ENCODE measurements around the gene CAPZA2. TPM values are rescaled to one million over a fixed set of nuclear protein-coding genes. Genes with fewer than 3 reads are reported as not detected.
A peak's percentile ranks its signal among the peaks of the same experiment; 100 is the strongest.
"Not testable (repeated sequence)": the region's sequence is repeated elsewhere in the genome, so short reads cannot be mapped to it uniquely, and the experiment has no call there.

Gene CAPZA2
- polyA plus RNA-seq, 1 donor = 201 TPM

GRCh38 chr7:116912269-116912909, 50.0 kb downstream of the CAPZA2 start:
- no peak for DNase-seq

GRCh38 chr7:116918704-116919103, 56.3 kb downstream of the CAPZA2 start:
- DNase-seq = no peak

DNA sequence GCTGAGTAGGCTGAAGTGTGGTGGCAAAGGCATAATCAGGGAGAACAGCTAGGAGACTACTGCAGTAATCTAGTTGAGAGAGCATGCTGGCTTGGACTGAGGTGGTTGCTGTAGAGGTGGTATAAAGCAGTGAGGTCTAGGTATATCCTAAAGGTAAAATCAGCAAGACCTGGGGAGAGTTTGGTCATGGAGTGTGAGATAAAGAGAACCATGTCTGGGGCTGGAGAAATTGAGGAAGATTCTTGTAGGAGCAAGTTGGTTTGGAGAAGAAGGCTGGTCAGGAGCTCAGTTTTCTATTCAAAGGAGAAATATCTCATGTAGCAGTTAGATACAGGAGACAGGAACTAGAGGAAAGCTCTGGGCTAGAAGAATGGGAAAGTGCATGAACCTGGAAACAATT, 58.0 kb downstream of the CAPZA2 start:
- DNase-seq = no peak

- no peak for DNase-seq
Measured at GRCh38 chr7:116922545-116922944, 60.2 kb downstream of the CAPZA2 start.

GRCh38 chr7:116924741-116925140, 62.4 kb downstream of the CAPZA2 start:
- no peak for DNase-seq

DNA sequence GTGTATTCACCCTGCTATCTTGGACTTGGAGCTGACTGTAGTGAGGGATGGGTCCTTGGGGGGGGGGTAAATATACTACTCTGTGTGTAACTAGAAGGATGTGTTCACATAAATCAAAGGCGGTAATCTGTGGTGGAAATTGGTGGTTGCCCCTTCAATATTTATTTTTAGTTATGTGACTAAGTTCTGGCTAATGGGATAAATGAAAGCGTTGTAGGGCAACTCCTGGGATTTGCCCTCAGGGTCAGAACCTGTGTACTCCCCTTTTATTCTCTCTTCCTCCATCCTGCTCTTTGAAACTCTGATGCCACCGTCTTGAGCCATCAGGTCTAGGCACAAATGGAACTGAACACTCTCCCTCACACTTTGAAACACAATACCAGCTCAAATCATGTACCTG, 66.6 kb downstream of the CAPZA2 start:
- no peak for DNase-seq

DNA sequence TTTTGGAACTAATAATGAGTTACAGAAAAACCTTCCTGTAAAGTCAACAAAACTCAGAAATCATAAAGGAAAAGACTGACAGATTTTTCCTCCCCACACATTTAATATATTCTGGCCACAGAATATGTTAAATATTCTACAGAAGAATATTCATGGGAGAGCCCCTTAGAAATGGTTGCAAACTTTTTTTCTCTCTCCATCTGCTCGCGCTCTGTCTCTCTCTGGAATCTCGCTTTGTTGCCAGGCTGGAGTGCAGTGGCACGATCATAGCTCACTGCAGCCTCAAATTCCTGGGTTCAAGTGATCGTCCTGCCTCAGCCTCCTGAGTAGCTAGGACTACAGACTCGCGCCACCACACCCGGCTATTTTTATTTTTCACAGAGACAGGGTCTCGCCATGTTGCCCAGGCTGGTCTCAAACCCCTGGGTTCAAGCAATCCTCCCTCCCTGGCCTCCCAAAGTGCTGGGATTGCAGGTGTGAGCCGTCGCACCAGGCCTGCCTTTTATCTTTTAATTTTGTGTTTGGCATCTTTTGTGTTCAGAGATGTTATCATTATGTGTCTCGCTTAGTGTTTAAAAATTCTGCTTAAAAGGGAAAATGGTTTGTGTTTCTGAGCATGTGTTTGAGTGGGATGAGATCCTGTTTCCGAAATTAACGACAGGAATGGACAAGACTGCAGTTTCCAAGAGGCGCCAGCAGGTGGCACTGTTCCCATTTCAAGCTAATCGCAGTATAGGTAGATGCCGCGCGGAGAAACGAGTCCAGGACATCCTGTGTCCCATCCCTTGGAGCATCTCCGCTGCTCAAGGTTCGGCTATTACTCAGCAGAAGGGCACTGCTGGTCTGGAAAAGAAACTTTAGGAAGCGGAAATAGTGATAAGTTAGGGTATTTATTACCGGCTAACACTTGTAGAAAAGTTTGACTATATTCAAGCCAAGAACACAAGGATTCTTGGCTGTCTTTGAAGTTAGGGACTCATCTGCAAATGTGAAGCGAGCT, 67.8 kb downstream of the CAPZA2 start:
- peak; percentile 73 for DNase-seq

GRCh38 chr7:116932566-116932965, 70.2 kb downstream of the CAPZA2 start:
- no peak for DNase-seq

GRCh38 chr7:116933465-116933864, 71.1 kb downstream of the CAPZA2 start:
- DNase-seq = no peak

GRCh38 chr7:116934580-116934979, 72.2 kb downstream of the CAPZA2 start:
- no peak for DNase-seq

DNA sequence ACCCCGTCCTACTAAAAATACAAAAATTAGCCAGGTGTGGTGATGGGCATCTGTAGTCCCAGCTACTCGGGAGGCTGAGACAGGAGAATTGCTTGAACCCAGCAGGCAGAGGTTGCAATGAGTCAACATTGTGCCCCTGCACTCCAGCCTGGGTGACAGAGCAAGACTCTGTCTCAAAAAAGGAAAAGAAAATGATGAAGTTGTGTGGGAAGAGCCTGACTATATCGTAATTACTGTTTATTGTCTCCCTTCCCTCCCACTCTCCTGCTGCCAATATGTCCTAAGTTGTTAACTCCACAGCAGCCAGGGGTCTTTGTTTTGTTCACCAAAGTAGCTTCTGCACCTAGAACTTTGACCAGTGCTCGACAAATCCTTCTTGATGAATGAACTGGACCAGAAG, 74.5 kb downstream of the CAPZA2 start:
- not testable (repeated sequence) for DNase-seq

DNA sequence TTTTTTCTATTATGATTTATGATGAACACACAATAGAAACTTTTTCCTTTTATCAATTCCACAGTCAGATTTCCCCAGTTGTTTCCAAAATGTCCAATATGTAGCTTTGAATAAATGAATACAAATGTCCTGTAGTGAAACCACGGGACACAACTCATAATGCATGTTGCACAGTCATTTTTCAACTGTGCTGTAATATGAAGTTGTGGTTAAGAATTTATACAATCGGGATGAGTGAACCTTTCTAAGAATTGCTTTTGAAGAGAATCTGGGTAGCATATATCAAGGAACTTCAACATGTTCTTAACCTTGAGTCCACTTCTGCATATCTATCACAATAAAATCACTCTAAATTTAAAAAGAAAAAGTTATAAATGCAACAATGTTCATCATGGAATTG, 76.3 kb downstream of the CAPZA2 start:
- DNase-seq = no peak

- no peak for DNase-seq
Measured at GRCh38 chr7:116940689-116941370, 78.4 kb downstream of the CAPZA2 start.

DNA sequence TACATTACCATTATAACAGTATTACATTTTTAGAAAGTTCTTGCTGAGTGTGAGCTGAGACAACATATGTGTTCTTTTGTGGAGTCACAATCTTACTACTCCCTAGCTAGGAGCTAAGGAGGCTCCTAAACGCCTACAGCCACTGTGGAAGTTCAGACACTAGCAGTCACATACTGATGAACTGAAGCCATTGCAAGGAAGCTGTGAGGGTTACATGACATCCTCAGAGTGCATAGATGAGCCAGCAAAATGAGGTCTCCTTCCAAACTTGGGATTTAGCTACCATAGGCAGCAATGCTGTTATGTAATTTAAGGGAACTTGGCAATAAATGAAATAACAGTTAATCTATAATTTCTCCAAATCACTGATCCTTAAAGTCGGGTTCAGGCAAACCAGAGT, 80.1 kb downstream of the CAPZA2 start:
- DNase-seq = no peak

GRCh38 chr7:116948934-116949333, 86.5 kb downstream of the CAPZA2 start:
- no peak for DNase-seq

DNA sequence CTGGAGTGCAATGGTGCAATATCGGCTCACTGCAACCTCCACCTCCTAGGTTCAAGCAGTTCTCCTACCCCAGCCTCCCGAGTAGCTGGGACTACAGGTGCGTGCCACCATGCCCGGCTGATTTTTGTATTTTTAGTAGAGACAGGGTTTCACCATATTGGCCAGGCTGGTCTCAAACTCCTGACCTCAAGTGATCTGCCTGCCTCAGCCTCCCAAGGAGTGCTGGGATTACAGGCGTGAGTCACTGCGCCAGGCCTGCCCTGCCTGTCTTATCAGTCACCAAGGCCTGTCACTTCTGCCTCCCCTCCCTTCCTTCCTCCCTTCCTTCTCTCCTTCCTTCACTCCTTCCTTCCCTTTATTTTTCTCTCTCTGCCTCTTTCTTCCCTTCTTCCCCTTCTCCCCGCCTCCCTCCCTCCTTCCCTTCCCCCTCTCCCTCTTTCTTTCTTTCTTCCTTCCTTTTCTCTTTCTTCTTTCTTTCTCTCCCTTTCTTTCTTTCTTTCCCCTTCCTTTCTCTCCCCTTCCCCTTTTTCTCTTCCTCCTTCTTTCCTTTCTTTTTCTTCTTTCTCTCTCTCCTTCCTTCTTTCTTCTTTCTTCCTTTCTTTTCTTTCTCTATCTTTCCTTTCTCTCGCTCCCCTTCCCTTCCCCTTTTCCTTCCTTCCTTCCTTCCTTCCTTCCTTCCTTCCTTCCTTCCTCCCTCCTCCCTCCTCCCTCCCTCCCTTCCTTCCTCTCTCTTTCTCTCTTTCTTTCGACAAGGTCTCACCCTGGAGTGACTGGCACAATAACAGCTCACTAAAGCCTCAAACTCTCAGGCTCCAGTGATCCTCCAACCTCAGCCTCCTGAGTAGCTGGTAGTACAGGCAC, 87.8 kb downstream of the CAPZA2 start:
- no peak for DNase-seq

DNA sequence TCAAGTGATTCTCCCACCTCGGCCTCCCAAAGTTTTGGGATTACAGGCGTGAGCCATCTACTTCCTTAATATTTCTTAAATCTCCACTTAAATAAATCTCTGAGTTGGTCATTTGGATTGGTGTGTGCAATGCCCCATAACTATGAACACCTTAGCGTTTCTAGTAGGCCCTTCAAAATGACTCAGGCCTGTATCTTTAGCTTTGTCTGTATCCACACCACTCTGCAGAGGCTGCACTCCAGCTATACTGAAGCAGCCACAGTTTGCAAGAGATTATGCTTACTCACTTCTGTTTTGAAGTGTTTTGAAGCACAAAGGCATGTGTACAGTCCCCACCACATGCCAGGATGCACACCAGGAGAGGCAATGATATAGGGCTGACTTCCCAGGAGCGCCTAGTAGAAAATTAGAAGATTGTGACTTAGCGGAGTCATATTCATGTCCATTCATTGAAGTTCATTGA, 88.5 kb downstream of the CAPZA2 start:
- no peak for DNase-seq

DNA sequence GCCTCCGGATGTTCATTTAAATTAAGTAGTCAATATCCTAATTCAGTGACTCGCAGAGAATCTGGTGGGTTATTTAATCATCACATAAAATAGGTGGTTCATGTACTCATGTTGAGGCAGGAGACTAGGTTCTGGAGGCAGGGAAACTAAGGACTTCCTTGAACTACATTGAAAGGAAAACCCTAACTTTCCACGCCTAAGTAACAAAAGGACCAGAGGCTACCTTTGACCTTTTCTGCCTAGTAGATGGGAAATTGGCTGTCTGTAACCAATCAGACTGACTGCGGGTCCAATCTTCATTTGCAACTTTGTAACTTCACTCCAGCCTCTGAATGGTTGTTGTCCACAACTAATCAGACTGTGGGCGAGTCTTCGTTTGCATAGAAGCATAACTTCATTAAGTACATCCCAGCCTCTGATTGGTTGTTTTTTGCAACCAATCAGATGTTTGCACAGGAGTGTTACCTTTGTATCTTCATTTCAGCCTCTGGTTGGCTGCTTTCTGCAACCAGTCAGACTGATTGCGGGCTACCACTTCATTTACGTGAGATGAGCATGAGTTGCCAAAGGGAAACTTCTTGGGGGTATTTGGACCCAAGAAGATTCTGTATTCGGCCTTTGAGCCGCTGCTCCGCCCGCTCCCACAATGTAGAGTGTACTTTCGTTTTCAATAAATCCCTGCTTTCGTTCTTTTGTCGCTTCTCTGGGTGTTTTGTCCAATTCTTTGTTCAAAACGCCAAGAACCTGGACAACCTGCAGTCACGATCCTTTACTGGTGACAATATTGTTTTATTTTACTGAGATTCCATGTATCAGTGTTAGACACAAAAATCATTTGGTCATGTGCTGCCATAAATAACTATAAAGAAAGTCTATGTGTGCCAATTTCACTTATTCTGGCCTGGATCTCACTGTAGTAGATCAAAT, 89.2 kb downstream of the CAPZA2 start:
- DNase-seq = no peak

GRCh38 chr7:116952635-116953371, 90.4 kb downstream of the CAPZA2 start:
- peak; percentile 37 for DNase-seq
